ENCODE data around the gene PTTG1IP.

GRCh38 chr21:44898011-44898488, 24.6 kb upstream of the PTTG1IP start:
- TF ChIP-seq CTCF (IDR thresholded peaks at IDR 0.05), result no peak
- no peak for TF ChIP-seq POLR2A (IDR thresholded peaks at IDR 0.05)

All from tibial nerve (tissue), 3 donors.